Measurements from ENCODE around the gene KIAA1671. TPM values are rescaled to one million over a fixed set of nuclear protein-coding genes. Genes with fewer than 3 reads are reported as not detected.

The KIAA1671 gene
- total RNA-seq, 1 donor from 2014 or later: 40.7 TPM

- no peak for TF ChIP-seq CTCF (IDR thresholded peaks at IDR 0.05)
- H3K36me3 ChIP-seq: peaks cover 46% of the 10 kb centered on the region
- H3K27ac ChIP-seq: no peak overlapping the region
- DNase-seq: no peak
- no peaks in the 10 kb centered on the region for H3K9me3 ChIP-seq
- H3K4me1 ChIP-seq: peaks cover 3% of the 10 kb centered on the region
- no peak for ATAC-seq
- H3K27me3 ChIP-seq (ENCODE audit: low read depth): no peaks in the 10 kb centered on the region
- intact Hi-C loops (cut with DNase I): no loop called here
- no peak overlapping the region for H3K4me3 ChIP-seq
These were observed 235.0 kb downstream of the KIAA1671 start for GRCh38 chr22:25187469-25187868.

- ATAC-seq (no peak), DNase-seq (no peak)
- no peak overlapping the region for H3K4me3 ChIP-seq
- TF ChIP-seq CTCF (IDR thresholded peaks at IDR 0.05): no peak
- no peaks in the 10 kb centered on the region for H3K4me1 ChIP-seq
- H3K9me3 ChIP-seq: no peaks in the 10 kb centered on the region
- intact Hi-C loops (cut with DNase I): no loop called here
- no peaks in the 10 kb centered on the region for H3K27me3 ChIP-seq (ENCODE audit: low read depth)
- peaks cover 57% of the 10 kb centered on the region for H3K36me3 ChIP-seq
- H3K27ac ChIP-seq: no peak overlapping the region
These were observed 239.9 kb downstream of the KIAA1671 start for GRCh38 chr22:25192406-25192805.

GRCh38 chr22:25193130-25193529 is 240.6 kb downstream of the KIAA1671 start:
- no peaks in the 10 kb centered on the region for H3K9me3 ChIP-seq
- DNase-seq (no peak), ATAC-seq (no peak)
- H3K4me3 ChIP-seq: no peak overlapping the region
- intact Hi-C loops (cut with DNase I): no loop called here
- peaks cover 61% of the 10 kb centered on the region for H3K36me3 ChIP-seq
- TF ChIP-seq CTCF (IDR thresholded peaks at IDR 0.05): no peak
- H3K4me1 ChIP-seq: no peaks in the 10 kb centered on the region
- no peaks in the 10 kb centered on the region for H3K27me3 ChIP-seq (ENCODE audit: low read depth)
- no peak overlapping the region for H3K27ac ChIP-seq

GRCh38 chr22:25193548-25193947 is 241.0 kb downstream of the KIAA1671 start:
- TF ChIP-seq CTCF (IDR thresholded peaks at IDR 0.05): no peak

GRCh38 chr22:25196326-25196725 is 243.8 kb downstream of the KIAA1671 start:
- intact Hi-C loops (cut with DNase I): no loop called here
- Histone ChIP-seq H3K36me3 (peaks cover 57% of the 10 kb centered on the region), H3K27me3 (ENCODE audit: low read depth) (no peaks in the 10 kb centered on the region), H3K9me3 (no peaks in the 10 kb centered on the region), H3K4me3 (no peak overlapping the region), H3K27ac (no peak overlapping the region), H3K4me1 (no peaks in the 10 kb centered on the region)
- no peak for TF ChIP-seq CTCF (IDR thresholded peaks at IDR 0.05)
- no peak for DNase-seq
- ATAC-seq: no peak

More at GRCh38 chr22:25193548-25193947, 241.0 kb downstream of the KIAA1671 start:
- ATAC-seq (no peak), DNase-seq (no peak)
- H3K27ac ChIP-seq: no peak overlapping the region
- no peak overlapping the region for H3K4me3 ChIP-seq
- H3K4me1 ChIP-seq: no peaks in the 10 kb centered on the region
- no peaks in the 10 kb centered on the region for H3K27me3 ChIP-seq (ENCODE audit: low read depth)
- intact Hi-C loops (cut with DNase I): no loop called here
- peaks cover 61% of the 10 kb centered on the region for H3K36me3 ChIP-seq
- H3K9me3 ChIP-seq: no peaks in the 10 kb centered on the region

GRCh38 chr22:25197340-25197739 is 244.8 kb downstream of the KIAA1671 start:
- Histone ChIP-seq H3K36me3 (peaks cover 50% of the 10 kb centered on the region), H3K27me3 (ENCODE audit: low read depth) (no peaks in the 10 kb centered on the region), H3K4me1 (no peaks in the 10 kb centered on the region), H3K4me3 (no peak overlapping the region), H3K27ac (no peak overlapping the region), H3K9me3 (no peaks in the 10 kb centered on the region)
- no peak for TF ChIP-seq CTCF (IDR thresholded peaks at IDR 0.05)
- DNase-seq (no peak), ATAC-seq (no peak)
- intact Hi-C loops (cut with DNase I): no loop called here

All from lower lobe of right lung (tissue), 2 donors.